Panc1 (cell line): ENCODE data around the gene FOXK1. TPM values are rescaled to one million over a fixed set of nuclear protein-coding genes. Genes with fewer than 3 reads are reported as not detected.

Source experiments
- ATAC-seq: fragments of 200-7000 bp; cut with Tn5 transposase; 2 replicates; pipeline ENCODE4 v1.9.1; 2020; ENCODE audit warnings: mild to moderate bottlenecking, moderate library complexity
- BruUV-seq: library from RNA; stranded (reverse); fragments of 400-500 nt; replicated peaks from 2 replicates; lab custom pipeline; 2021; lab: Mats Ljungman, UMichigan
- CTCF ChIA-PET: fragments of 300-600 bp; sonication (Branson Sonifier 250); formaldehyde crosslinking; loops from one replicate; lab custom pipeline; 2022; ENCODE audit warnings: antibody characterized with exemption; lab: Charles Lee
- POLR2A ChIA-PET: fragments of 300-600 bp; sonication (Branson Sonifier 250); formaldehyde crosslinking; loops from one replicate; lab custom pipeline; 2022; ENCODE audit warnings: antibody characterized with exemption; lab: Charles Lee
- DNase-seq: peaks from one replicate; pipeline ENCODE4 v3.0.0-alpha.2; 2010; ENCODE audit warnings: low read depth, low spot score
- H3K27ac ChIP-seq: 2 replicates; pipeline ENCODE4 v1.5.1; 2011; ENCODE audit warnings: mild to moderate bottlenecking, low read length, inconsistent platforms
- H3K27me3 ChIP-seq: fragments of 200-500 bp; sonication (Bioruptor generic); 2 replicates; pipeline ENCODE4 v1.6.0; 2014; ENCODE audit warnings: low read length, inconsistent platforms; ENCODE audit not compliant: control insufficient read depth, insufficient read depth
- H3K36me3 ChIP-seq: fragments of 200-500 bp; sonication (Bioruptor generic); 2 replicates; pipeline ENCODE4 v1.5.1; 2014; ENCODE audit warnings: inconsistent platforms, mild to moderate bottlenecking, low read length, moderate library complexity; ENCODE audit not compliant: control insufficient read depth, insufficient read depth
- H3K4me1 ChIP-seq: 2 replicates; pipeline ENCODE4 v1.5.1; 2011; ENCODE audit warnings: inconsistent platforms, mild to moderate bottlenecking, low read length, moderate library complexity; ENCODE audit not compliant: control insufficient read depth, insufficient read depth
- H3K4me3 ChIP-seq, 2 experiments: 2 replicates each; pipeline ENCODE4 v1.5.1; 2011 to 2012; ENCODE audit warnings: low read depth in 2 of 2, low read length in 2 of 2, mild to moderate bottlenecking in 2 of 2, inconsistent platforms in 1 of 2, moderate library complexity in 1 of 2
- H3K9me3 ChIP-seq: fragments of 200-500 bp; sonication (Bioruptor generic); 2 replicates; pipeline ENCODE4 v1.5.1; 2014; ENCODE audit warnings: low read depth, mild to moderate bottlenecking, inconsistent platforms, low read length, moderate library complexity; ENCODE audit not compliant: control insufficient read depth, insufficient read depth
- POLR2AphosphoS5 ChIP-seq: IDR thresholded peaks from 2 replicates; pipeline ENCODE4 v1.6.1; 2012; ENCODE audit warnings: mild to moderate bottlenecking, low read depth, low read length, moderate library complexity
- SIN3A ChIP-seq: IDR thresholded peaks from 2 replicates; pipeline ENCODE4 v1.6.1; 2012; ENCODE audit warnings: low read depth, mild to moderate bottlenecking, low read length, moderate library complexity, borderline replicate concordance; ENCODE audit not compliant: insufficient read depth
- TCF7L2 ChIP-seq: IDR thresholded peaks from 2 replicates; pipeline ENCODE4 v1.6.1; 2011; ENCODE audit warnings: mild to moderate bottlenecking, low read depth, low read length, inconsistent platforms
- in situ Hi-C: cut with HindIII; loops from 2 replicates; pipeline ENCODE4 v1.10.0; 2016; ENCODE audit warnings: low sequenced_read_pairs, low pct_unique_long_range_greater_than_20kb
- intact Hi-C: fragments of 100-400 bp; cut with micrococcal nuclease; formaldehyde crosslinking; loops from one replicate; pipeline ENCODE4 v1.10.0; 2022; ENCODE audit not compliant: unreplicated experiment
- total RNA-seq: library from RNA; stranded (reverse); gene quantifications from one replicate; pipeline ENCODE4 v1.2.1, GENCODE V29; 2021; ENCODE audit not compliant: unreplicated experiment
- TF ChIP-seq, protein P1 (sequence below): fragments of 450-650 bp; IDR thresholded peaks from 2 replicates; pipeline ENCODE4 v1.5.1; 2017; ENCODE audit warnings: mild to moderate bottlenecking
- TF ChIP-seq, protein P2 (sequence below), 2 experiments: IDR thresholded peaks; 2 replicates each; pipeline ENCODE4 v1.6.1; 2011 to 2012; ENCODE audit warnings: low read depth in 2 of 2, control low read depth in 1 of 2, low read length in 1 of 2, mild to moderate bottlenecking in 1 of 2, moderate library complexity in 1 of 2; ENCODE audit not compliant: insufficient read depth in 1 of 2

FOXK1 gene
- total RNA-seq, 1 experiment from 2014 or later, result 72.7 TPM

DNA sequence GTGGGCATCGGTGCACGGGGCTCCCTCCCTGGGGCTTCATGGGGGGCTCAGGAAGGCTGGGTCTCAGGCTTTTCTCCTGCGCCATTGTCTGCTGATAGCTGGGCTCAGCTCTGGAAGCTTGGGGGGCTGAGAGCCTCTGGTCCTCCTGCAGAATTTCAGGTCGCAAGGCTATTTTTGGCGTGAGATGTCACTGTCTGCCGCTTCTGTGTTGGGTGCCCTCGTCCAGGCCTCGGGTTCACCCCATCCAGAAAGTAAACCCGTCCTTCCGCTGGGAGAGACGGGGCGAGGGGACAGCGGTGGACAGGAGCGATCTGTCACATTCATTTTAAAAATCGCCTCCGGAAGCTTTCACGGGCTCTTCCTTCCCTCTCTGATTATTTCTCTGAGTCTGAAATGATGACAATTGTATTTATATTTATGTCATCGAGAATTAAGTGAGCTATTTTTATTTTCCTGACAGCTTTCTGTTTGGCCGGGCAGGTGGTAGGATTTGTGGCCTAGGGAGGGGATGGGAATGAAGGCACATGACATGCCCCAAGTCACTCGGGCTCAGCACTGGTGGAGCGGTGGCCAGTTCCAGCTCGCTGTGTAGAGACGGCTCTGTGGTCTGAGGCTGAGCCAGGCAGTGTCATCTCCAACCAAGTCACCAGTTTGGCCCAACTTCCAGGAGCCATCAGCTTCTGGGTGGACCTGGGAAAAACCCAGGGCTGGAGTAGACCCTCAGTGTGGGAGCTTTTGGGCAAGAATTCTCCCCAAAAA lies 52.7 kb downstream of the FOXK1 start:
- in situ Hi-C loops, result no loop called here
- Histone ChIP-seq H3K27ac (no peak overlapping the region), H3K4me3 (no peak overlapping the region), H3K4me1 (peaks cover 17% of the 10 kb centered on the region), H3K36me3 (no peaks in the 10 kb centered on the region), H3K9me3 (no peaks in the 10 kb centered on the region), H3K27me3 (no peaks in the 10 kb centered on the region)
- TF ChIP-seq, protein P1, sequence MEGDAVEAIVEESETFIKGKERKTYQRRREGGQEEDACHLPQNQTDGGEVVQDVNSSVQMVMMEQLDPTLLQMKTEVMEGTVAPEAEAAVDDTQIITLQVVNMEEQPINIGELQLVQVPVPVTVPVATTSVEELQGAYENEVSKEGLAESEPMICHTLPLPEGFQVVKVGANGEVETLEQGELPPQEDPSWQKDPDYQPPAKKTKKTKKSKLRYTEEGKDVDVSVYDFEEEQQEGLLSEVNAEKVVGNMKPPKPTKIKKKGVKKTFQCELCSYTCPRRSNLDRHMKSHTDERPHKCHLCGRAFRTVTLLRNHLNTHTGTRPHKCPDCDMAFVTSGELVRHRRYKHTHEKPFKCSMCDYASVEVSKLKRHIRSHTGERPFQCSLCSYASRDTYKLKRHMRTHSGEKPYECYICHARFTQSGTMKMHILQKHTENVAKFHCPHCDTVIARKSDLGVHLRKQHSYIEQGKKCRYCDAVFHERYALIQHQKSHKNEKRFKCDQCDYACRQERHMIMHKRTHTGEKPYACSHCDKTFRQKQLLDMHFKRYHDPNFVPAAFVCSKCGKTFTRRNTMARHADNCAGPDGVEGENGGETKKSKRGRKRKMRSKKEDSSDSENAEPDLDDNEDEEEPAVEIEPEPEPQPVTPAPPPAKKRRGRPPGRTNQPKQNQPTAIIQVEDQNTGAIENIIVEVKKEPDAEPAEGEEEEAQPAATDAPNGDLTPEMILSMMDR, result no peak
- TF ChIP-seq, protein P2, sequence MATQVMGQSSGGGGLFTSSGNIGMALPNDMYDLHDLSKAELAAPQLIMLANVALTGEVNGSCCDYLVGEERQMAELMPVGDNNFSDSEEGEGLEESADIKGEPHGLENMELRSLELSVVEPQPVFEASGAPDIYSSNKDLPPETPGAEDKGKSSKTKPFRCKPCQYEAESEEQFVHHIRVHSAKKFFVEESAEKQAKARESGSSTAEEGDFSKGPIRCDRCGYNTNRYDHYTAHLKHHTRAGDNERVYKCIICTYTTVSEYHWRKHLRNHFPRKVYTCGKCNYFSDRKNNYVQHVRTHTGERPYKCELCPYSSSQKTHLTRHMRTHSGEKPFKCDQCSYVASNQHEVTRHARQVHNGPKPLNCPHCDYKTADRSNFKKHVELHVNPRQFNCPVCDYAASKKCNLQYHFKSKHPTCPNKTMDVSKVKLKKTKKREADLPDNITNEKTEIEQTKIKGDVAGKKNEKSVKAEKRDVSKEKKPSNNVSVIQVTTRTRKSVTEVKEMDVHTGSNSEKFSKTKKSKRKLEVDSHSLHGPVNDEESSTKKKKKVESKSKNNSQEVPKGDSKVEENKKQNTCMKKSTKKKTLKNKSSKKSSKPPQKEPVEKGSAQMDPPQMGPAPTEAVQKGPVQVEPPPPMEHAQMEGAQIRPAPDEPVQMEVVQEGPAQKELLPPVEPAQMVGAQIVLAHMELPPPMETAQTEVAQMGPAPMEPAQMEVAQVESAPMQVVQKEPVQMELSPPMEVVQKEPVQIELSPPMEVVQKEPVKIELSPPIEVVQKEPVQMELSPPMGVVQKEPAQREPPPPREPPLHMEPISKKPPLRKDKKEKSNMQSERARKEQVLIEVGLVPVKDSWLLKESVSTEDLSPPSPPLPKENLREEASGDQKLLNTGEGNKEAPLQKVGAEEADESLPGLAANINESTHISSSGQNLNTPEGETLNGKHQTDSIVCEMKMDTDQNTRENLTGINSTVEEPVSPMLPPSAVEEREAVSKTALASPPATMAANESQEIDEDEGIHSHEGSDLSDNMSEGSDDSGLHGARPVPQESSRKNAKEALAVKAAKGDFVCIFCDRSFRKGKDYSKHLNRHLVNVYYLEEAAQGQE (IDR thresholded peaks at IDR 0.05; ENCODE audit: insufficient read depth in 1 of 2, low read depth in 2 of 2, low read length in 1 of 2), result no peak
- no peak for TF ChIP-seq TCF7L2
- TF ChIP-seq POLR2AphosphoS5, result no peak
- no peak for TF ChIP-seq SIN3A
- intact Hi-C loops, result no loop called here
- ChIA-PET CTCF (interaction anchor here (0.6 kb wide), 1 partner anchor 15 kb away, joined by 4 read pairs; no protein-coding TSS in a partner anchor), POLR2A (no interaction called here)
- no TSS peak for BruUV-seq
- no peak for ATAC-seq
- no peak for DNase-seq

DNA sequence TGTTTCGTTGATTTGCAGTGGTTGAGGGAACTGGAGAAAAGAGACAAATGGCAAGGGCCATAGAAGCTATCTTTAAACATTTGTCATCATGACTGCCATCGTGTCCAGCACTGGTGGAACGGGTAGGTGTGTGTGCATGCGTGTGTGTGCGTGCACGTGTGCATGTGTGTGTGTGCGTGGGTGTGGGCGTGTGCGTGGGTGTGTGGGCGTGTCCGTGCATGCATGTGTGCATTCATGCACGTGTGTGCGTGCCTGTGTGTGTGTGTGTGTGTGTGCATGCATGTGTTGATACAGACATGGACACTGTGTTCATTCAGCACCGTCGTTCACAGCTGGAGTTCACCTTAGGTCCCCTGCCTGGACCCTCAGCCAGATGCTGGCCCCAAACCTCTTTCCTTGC lies 55.2 kb downstream of the FOXK1 start:
- CTCF ChIA-PET, result no interaction called here
- in situ Hi-C loops, result no loop called here
- H3K36me3 ChIP-seq, result no peaks in the 10 kb centered on the region
- no peak overlapping the region for H3K4me3 ChIP-seq
- POLR2A ChIA-PET, result no interaction called here
- DNase-seq, result no peak
- H3K27me3 ChIP-seq, result no peaks in the 10 kb centered on the region
- peaks cover 19% of the 10 kb centered on the region for H3K4me1 ChIP-seq
- no peak for ATAC-seq
- no peak overlapping the region for H3K27ac ChIP-seq
- intact Hi-C loops, result no loop called here
- H3K9me3 ChIP-seq, result no peaks in the 10 kb centered on the region
- no TSS peak for BruUV-seq
- TF ChIP-seq, protein P1, result no peak
- TF ChIP-seq SIN3A, result no peak
- no peak for TF ChIP-seq TCF7L2
- no peak for TF ChIP-seq POLR2AphosphoS5
- TF ChIP-seq, protein P2 (IDR thresholded peaks at IDR 0.05; ENCODE audit: insufficient read depth in 1 of 2, low read depth in 2 of 2, low read length in 1 of 2), result no peak
